Lung (tissue), 12 donors: ENCODE results near the gene RACK1. TPM values are rescaled to one million over a fixed set of nuclear protein-coding genes. Genes with fewer than 3 reads are reported as not detected.

ENCODE experiments used
- ATAC-seq: fragments of 200-7000 bp; cut with Tn5 transposase; one replicate; pipeline ENCODE4 v1.9.1; 2020; ENCODE audit warnings: moderate number of reproducible peaks; ENCODE audit not compliant: insufficient read depth, low FRiP score
- DNase-seq, 3 donors: peaks; one replicate each; pipeline ENCODE4 v3.0.0-alpha.2; 2013 to 2017
- H3K27ac ChIP-seq, 2 donors: one replicate each; pipeline ENCODE4 v1.5.1; 2013; ENCODE audit warnings: mild to moderate bottlenecking in 2 of 2, moderate library complexity in 2 of 2, control low read depth in 1 of 2, inconsistent platforms in 1 of 2, low read depth in 1 of 2, low read length in 1 of 2
- H3K27me3 ChIP-seq, 3 donors: one replicate each; pipeline ENCODE4 v1.5.1; 2013; ENCODE audit warnings: low read length in 2 of 3; ENCODE audit not compliant: control insufficient read depth in 3 of 3, insufficient read depth in 3 of 3
- H3K36me3 ChIP-seq, 4 donors: one replicate each; pipeline ENCODE4 v1.5.1; 2013; ENCODE audit warnings: low read length in 4 of 4, mild to moderate bottlenecking in 1 of 4, moderate library complexity in 1 of 4; ENCODE audit not compliant: control insufficient read depth in 4 of 4, insufficient read depth in 4 of 4
- H3K4me1 ChIP-seq, 5 donors: one replicate each; pipeline ENCODE4 v1.5.1; 2013; ENCODE audit warnings: low read length in 5 of 5, mild to moderate bottlenecking in 2 of 5, moderate library complexity in 1 of 5; ENCODE audit not compliant: control insufficient read depth in 5 of 5, insufficient read depth in 5 of 5
- H3K4me3 ChIP-seq: one replicate; pipeline ENCODE4 v1.5.1; 2013; ENCODE audit warnings: mild to moderate bottlenecking, control low read depth, moderate library complexity
- H3K9ac ChIP-seq, 2 donors: one replicate each; pipeline ENCODE4 v1.5.1; 2013; ENCODE audit warnings: low read length in 2 of 2, control low read depth in 1 of 2; ENCODE audit not compliant: insufficient read depth in 1 of 2
- H3K9me3 ChIP-seq, 4 donors: one replicate each; pipeline ENCODE4 v1.5.1; 2013; ENCODE audit warnings: low read length in 3 of 4, mild to moderate bottlenecking in 1 of 4, moderate library complexity in 1 of 4; ENCODE audit not compliant: control insufficient read depth in 4 of 4, insufficient read depth in 3 of 4
- WGBS, 2 donors: extraction: QIAGEN DNeasy Blood & Tissue Kit; methylation state at CpG; one replicate each; pipeline ENCODE4 v1.1.7; 2013; 5-methylcytosine and 5-hydroxymethylcytosine counted together
- polyA plus RNA-seq, 2 donors: library from polyadenylated mRNA; stranded (reverse); fragments of 200-250 nt; gene quantifications; one replicate each; pipeline ENCODE4 v1.2.1, GENCODE V29; 2013
- total RNA-seq, 2 donors: library from RNA; depleted of rRNA in 1 of 2; stranded (reverse); fragments of >200 nt in 1 of 2; gene quantifications; one replicate each; pipeline ENCODE4 v1.2.1, GENCODE V29; 2014 to 2021
- TF ChIP-seq, protein P1 (sequence below): IDR thresholded peaks from 2 replicates; pipeline ENCODE4 v1.5.1; 2012; ENCODE audit warnings: mild to moderate bottlenecking; ENCODE audit errors: control extremely low read depth, extremely low read depth
- donor health status: control.
- donor health status: control.
- donor health status: Bipolar disorder and iron deficiency.
- donor health status: healthy.
- donor health status: DM: yes; HTN: yes; CAD: no.

Gene RACK1
- total and polyA plus RNA-seq, 4 donors, result 1,254 to 2,994 (median 1,939) TPM

- Histone ChIP-seq H3K9ac (peak overlapping the region; percentile 8 to 33), H3K4me3 (peak overlapping the region; percentile 2), H3K9me3 (no peaks in the 10 kb centered on the region), H3K27me3 (no peaks in the 10 kb centered on the region), H3K27ac (peak overlapping the region; percentile 26 to 64), H3K4me1 (peaks cover 0 to 33% (median 18%) of the 10 kb centered on the region in 5 donors), H3K36me3 (peaks cover 0 to 10% (median 3%) of the 10 kb centered on the region in 4 donors)
- ATAC-seq (no peak), DNase-seq (no peak)
- TF ChIP-seq, protein P1, sequence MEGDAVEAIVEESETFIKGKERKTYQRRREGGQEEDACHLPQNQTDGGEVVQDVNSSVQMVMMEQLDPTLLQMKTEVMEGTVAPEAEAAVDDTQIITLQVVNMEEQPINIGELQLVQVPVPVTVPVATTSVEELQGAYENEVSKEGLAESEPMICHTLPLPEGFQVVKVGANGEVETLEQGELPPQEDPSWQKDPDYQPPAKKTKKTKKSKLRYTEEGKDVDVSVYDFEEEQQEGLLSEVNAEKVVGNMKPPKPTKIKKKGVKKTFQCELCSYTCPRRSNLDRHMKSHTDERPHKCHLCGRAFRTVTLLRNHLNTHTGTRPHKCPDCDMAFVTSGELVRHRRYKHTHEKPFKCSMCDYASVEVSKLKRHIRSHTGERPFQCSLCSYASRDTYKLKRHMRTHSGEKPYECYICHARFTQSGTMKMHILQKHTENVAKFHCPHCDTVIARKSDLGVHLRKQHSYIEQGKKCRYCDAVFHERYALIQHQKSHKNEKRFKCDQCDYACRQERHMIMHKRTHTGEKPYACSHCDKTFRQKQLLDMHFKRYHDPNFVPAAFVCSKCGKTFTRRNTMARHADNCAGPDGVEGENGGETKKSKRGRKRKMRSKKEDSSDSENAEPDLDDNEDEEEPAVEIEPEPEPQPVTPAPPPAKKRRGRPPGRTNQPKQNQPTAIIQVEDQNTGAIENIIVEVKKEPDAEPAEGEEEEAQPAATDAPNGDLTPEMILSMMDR, result no peak
- WGBS, 2 donors, result 79 to 90% methylated on average over 4 of the region's 4 CpGs
Observed at GRCh38 chr5:181248277-181248676, 4.6 kb upstream of the RACK1 start.

- DNase-seq (peak; percentile 91 to 93 (median 92)), ATAC-seq (peak; percentile 73)
- Histone ChIP-seq H3K27ac (peak overlapping the region; percentile 94 to 97), H3K27me3 (no peaks in the 10 kb centered on the region), H3K4me1 (peaks cover 7 to 46% (median 23%) of the 10 kb centered on the region in 5 donors), H3K36me3 (peaks cover 6 to 19% (median 12%) of the 10 kb centered on the region in 4 donors), H3K9me3 (no peaks in the 10 kb centered on the region), H3K4me3 (peak overlapping the region; percentile 68), H3K9ac (peak overlapping the region; percentile 92 to 95)
- WGBS, 2 donors, result 0 to 1% methylated on average over 54 to 55 of the region's 55 CpGs
- TF ChIP-seq, protein P1, result no peak
Observed at GRCh38 chr5:181246276-181247049, 2.8 kb upstream of the RACK1 start.

GRCh38 chr5:181245427-181246275 is 1.9 kb upstream of the RACK1 start:
- H3K4me1 ChIP-seq, result peaks cover 12 to 48% (median 27%) of the 10 kb centered on the region in 5 donors
- WGBS, 2 donors, result 32 to 38% methylated on average over 34 of the region's 34 CpGs

More at GRCh38 chr5:181245427-181246275, 1.9 kb upstream of the RACK1 start:
- Histone ChIP-seq H3K4me3 (peak overlapping the region; percentile 34), H3K9ac (peak overlapping the region; percentile 78 to 95), H3K27me3 (no peaks in the 10 kb centered on the region), H3K9me3 (no peaks in the 10 kb centered on the region), H3K36me3 (peaks cover 8 to 25% (median 18%) of the 10 kb centered on the region in 4 donors), H3K27ac (peak overlapping the region; percentile 94 to 97)
- TF ChIP-seq, protein P1, result no peak
- DNase-seq, result no peak
- no peak for ATAC-seq
